ENCODE results near the gene BST2.

Gene BST2

GRCh38 chr19:17436094-17436873 lies 30.9 kb upstream of the BST2 start:
- TF ChIP-seq, protein P1, sequence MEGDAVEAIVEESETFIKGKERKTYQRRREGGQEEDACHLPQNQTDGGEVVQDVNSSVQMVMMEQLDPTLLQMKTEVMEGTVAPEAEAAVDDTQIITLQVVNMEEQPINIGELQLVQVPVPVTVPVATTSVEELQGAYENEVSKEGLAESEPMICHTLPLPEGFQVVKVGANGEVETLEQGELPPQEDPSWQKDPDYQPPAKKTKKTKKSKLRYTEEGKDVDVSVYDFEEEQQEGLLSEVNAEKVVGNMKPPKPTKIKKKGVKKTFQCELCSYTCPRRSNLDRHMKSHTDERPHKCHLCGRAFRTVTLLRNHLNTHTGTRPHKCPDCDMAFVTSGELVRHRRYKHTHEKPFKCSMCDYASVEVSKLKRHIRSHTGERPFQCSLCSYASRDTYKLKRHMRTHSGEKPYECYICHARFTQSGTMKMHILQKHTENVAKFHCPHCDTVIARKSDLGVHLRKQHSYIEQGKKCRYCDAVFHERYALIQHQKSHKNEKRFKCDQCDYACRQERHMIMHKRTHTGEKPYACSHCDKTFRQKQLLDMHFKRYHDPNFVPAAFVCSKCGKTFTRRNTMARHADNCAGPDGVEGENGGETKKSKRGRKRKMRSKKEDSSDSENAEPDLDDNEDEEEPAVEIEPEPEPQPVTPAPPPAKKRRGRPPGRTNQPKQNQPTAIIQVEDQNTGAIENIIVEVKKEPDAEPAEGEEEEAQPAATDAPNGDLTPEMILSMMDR (IDR thresholded peaks at IDR 0.05; ENCODE audit: low read length): no peak
- no peak for TF ChIP-seq EZH2 (optimal IDR thresholded peaks at IDR 0.05; ENCODE audit: low read depth, low read length)
- no peak for TF ChIP-seq EZH2phosphoT487 (IDR thresholded peaks at IDR 0.05; ENCODE audit: low read length)
- peaks cover 47% of the 10 kb centered on the region for H3K27me3 ChIP-seq (replicated peaks; ENCODE audit: insufficient read depth, low read length)

DNA sequence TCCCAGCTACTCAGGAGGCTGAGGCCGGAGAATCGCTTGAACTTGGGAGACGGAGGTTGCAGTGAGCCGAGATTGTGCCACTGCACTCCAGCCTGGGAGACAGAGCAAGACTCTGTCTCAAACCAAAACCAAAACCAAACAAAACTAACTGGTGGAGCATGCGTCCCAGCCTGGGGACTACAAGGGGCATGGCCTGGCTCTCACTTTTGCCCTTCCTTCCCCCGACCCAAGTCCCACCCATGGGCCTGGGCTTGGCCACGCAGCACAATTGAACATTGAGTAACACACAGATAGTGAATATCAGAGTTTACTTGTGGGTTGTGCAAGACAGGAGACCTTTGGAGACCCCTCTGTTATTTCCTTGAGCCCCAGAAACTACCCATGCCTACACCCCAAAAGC lies 29.8 kb upstream of the BST2 start:
- Histone ChIP-seq H3K9ac (ENCODE audit: low read length) (no peak overlapping the region), H3K79me2 (ENCODE audit: low read length) (no peaks in the 10 kb centered on the region), H3K36me3 (replicated peaks; ENCODE audit: insufficient read depth, low read length) (no peaks in the 10 kb centered on the region), H4K20me1 (ENCODE audit: insufficient read depth, low read length) (no peaks in the 10 kb centered on the region), H3F3A (ENCODE audit: insufficient read depth, low read length) (no peaks in the 10 kb centered on the region), H3K27ac (ENCODE audit: low read length) (no peak overlapping the region), H3K4me3 (ENCODE audit: low read length) (no peak overlapping the region; the same call in 1 of the 2 replicates), H3K4me2 (ENCODE audit: low read depth, low read length) (peak overlapping the region; percentile 46; the same call in 1 of the 2 replicates), H3K27me3 (replicated peaks; ENCODE audit: insufficient read depth, low read length) (peaks cover 48% of the 10 kb centered on the region), H3K4me1 (ENCODE audit: low read length) (no peaks in the 10 kb centered on the region), H3K9me3 (replicated peaks; ENCODE audit: insufficient read depth, low read length) (no peaks in the 10 kb centered on the region), H3K9me2 (replicated peaks; ENCODE audit: insufficient read depth, low read length) (no peaks in the 10 kb centered on the region), H2AFZ (ENCODE audit: low read length) (peak overlapping the region; percentile 7; the same call in 1 of the 2 replicates)
- peak; percentile 26 for DNase-seq
- TF ChIP-seq EZH2 (optimal IDR thresholded peaks at IDR 0.05; ENCODE audit: low read depth, low read length): no peak
- no peak for TF ChIP-seq EZH2phosphoT487 (IDR thresholded peaks at IDR 0.05; ENCODE audit: low read length)
- TF ChIP-seq, protein P1 (IDR thresholded peaks at IDR 0.05; ENCODE audit: low read length): no peak

More at GRCh38 chr19:17436094-17436873, 30.9 kb upstream of the BST2 start:
- Histone ChIP-seq H3K27ac (ENCODE audit: low read length) (no peak overlapping the region), H3K36me3 (replicated peaks; ENCODE audit: insufficient read depth, low read length) (no peaks in the 10 kb centered on the region), H3K79me2 (ENCODE audit: low read length) (no peaks in the 10 kb centered on the region), H4K20me1 (ENCODE audit: insufficient read depth, low read length) (no peaks in the 10 kb centered on the region), H3K9ac (ENCODE audit: low read length) (no peak overlapping the region), H3K4me2 (ENCODE audit: low read depth, low read length) (no peak overlapping the region), H3K4me3 (ENCODE audit: low read length) (no peak overlapping the region), H2AFZ (ENCODE audit: low read length) (no peak overlapping the region), H3K4me1 (ENCODE audit: low read length) (no peaks in the 10 kb centered on the region), H3K9me3 (replicated peaks; ENCODE audit: insufficient read depth, low read length) (no peaks in the 10 kb centered on the region), H3K9me2 (replicated peaks; ENCODE audit: insufficient read depth, low read length) (no peaks in the 10 kb centered on the region), H3F3A (ENCODE audit: insufficient read depth, low read length) (no peaks in the 10 kb centered on the region)
- DNase-seq: no peak

DNA sequence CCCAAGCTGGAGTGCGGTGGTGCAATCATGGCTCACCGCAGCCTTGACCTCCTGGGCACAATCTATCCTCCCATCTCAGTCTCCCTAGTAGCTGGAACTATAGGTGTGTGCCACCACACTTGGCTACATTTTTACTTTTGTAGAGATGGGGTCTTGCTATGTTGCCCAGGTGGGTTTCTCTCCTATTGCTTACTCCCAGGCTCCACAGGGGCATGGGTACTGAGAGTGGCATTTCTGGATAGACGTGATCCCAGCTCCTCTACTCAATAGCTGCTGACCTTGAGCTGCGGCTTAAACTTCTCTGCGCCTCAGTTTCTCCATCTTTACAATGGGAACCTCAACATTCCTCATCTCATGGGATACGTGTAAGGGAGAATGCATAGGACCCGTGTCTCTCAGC lies 26.0 kb upstream of the BST2 start:
- no peak for TF ChIP-seq EZH2 (optimal IDR thresholded peaks at IDR 0.05; ENCODE audit: low read depth, low read length)
- no peak for TF ChIP-seq EZH2phosphoT487 (IDR thresholded peaks at IDR 0.05; ENCODE audit: low read length)
- TF ChIP-seq, protein P1 (IDR thresholded peaks at IDR 0.05; ENCODE audit: low read length): no peak
- Histone ChIP-seq H2AFZ (ENCODE audit: low read length) (no peak overlapping the region), H3K4me1 (ENCODE audit: low read length) (no peaks in the 10 kb centered on the region), H3K36me3 (replicated peaks; ENCODE audit: insufficient read depth, low read length) (no peaks in the 10 kb centered on the region), H3K27me3 (replicated peaks; ENCODE audit: insufficient read depth, low read length) (peaks cover 34% of the 10 kb centered on the region), H4K20me1 (ENCODE audit: insufficient read depth, low read length) (no peaks in the 10 kb centered on the region), H3K9me3 (replicated peaks; ENCODE audit: insufficient read depth, low read length) (no peaks in the 10 kb centered on the region), H3K4me2 (ENCODE audit: low read depth, low read length) (no peak overlapping the region), H3K9me2 (replicated peaks; ENCODE audit: insufficient read depth, low read length) (no peaks in the 10 kb centered on the region), H3K9ac (ENCODE audit: low read length) (no peak overlapping the region), H3F3A (ENCODE audit: insufficient read depth, low read length) (no peaks in the 10 kb centered on the region), H3K79me2 (ENCODE audit: low read length) (no peaks in the 10 kb centered on the region), H3K4me3 (ENCODE audit: low read length) (no peak overlapping the region), H3K27ac (ENCODE audit: low read length) (no peak overlapping the region)
- no peak for DNase-seq
